AG08395 (cell line): ENCODE data around the gene WDR7.
A peak's percentile ranks its signal among the peaks of the same experiment; 100 is the strongest.
"Not testable (repeated sequence)": the region's sequence is repeated elsewhere in the genome, so short reads cannot be mapped to it uniquely, and the experiment has no call there.

Experiments
- DNase-seq: peaks from one replicate; pipeline ENCODE4 v3.0.0; 2012; ENCODE audit warnings: mixed read lengths, low spot score

WDR7 gene

GRCh38 chr18:56654280-56654679 is 3.1 kb downstream of the WDR7 start:
- DNase-seq, result not testable (repeated sequence)

GRCh38 chr18:56658261-56658660 is 7.1 kb downstream of the WDR7 start:
- DNase-seq, result no peak

GRCh38 chr18:56659111-56659510 is 8.0 kb downstream of the WDR7 start:
- no peak for DNase-seq

GRCh38 chr18:56660655-56661054 is 9.5 kb downstream of the WDR7 start:
- DNase-seq, result no peak

- DNase-seq, result no peak
These were observed 10.4 kb downstream of the WDR7 start for GRCh38 chr18:56661360-56662062.

GRCh38 chr18:56662063-56662408 is 10.9 kb downstream of the WDR7 start:
- DNase-seq, result no peak

- no peak for DNase-seq
These were observed 11.3 kb downstream of the WDR7 start for GRCh38 chr18:56662502-56662901.

GRCh38 chr18:56662902-56663301 is 11.7 kb downstream of the WDR7 start:
- no peak for DNase-seq

- no peak for DNase-seq
These were observed 21.2 kb downstream of the WDR7 start for GRCh38 chr18:56672391-56672790.

- DNase-seq, result no peak
These were observed 21.8 kb downstream of the WDR7 start for GRCh38 chr18:56672981-56673380.

- DNase-seq, result no peak
These were observed 25.5 kb downstream of the WDR7 start for GRCh38 chr18:56676639-56677038.

GRCh38 chr18:56678836-56679565 is 27.8 kb downstream of the WDR7 start:
- DNase-seq, result no peak

GRCh38 chr18:56684277-56684676 is 33.1 kb downstream of the WDR7 start:
- no peak for DNase-seq

- DNase-seq, result no peak
These were observed 40.4 kb downstream of the WDR7 start for GRCh38 chr18:56691530-56691929.

- no peak for DNase-seq
These were observed 45.8 kb downstream of the WDR7 start for GRCh38 chr18:56696966-56697365.

GRCh38 chr18:56702946-56703345 is 51.8 kb downstream of the WDR7 start:
- peak; percentile 22 for DNase-seq

- DNase-seq, result peak; percentile 80
These were observed 58.3 kb downstream of the WDR7 start for GRCh38 chr18:56709463-56709862.

GRCh38 chr18:56711708-56712445 is 60.7 kb downstream of the WDR7 start:
- DNase-seq, result peak; percentile 4

- DNase-seq, result no peak
These were observed 61.6 kb downstream of the WDR7 start for GRCh38 chr18:56712761-56713160.

- DNase-seq, result no peak
These were observed 64.0 kb downstream of the WDR7 start for GRCh38 chr18:56715121-56715520.

GRCh38 chr18:56716692-56717146 is 65.6 kb downstream of the WDR7 start:
- no peak for DNase-seq

GRCh38 chr18:56721031-56721430 is 69.9 kb downstream of the WDR7 start:
- DNase-seq, result no peak

GRCh38 chr18:56721491-56721890 is 70.3 kb downstream of the WDR7 start:
- DNase-seq, result no peak
